IMR-90 (cell line): ENCODE results near the gene CNOT6.

Source experiments
- BHLHE40 ChIP-seq: fragments of 150-350 bp; IDR thresholded peaks from 2 replicates; pipeline ENCODE4 v1.6.1; 2016; ENCODE audit warnings: mild to moderate bottlenecking, low read depth, low read length
- CHD1 ChIP-seq: IDR thresholded peaks from 2 replicates; pipeline ENCODE4 v1.6.1; 2012; ENCODE audit warnings: low read depth, low read length, improper control_type of control experiment
- FOS ChIP-seq: fragments of 150-350 bp; IDR thresholded peaks from 2 replicates; pipeline ENCODE4 v1.6.1; 2016; ENCODE audit warnings: low read depth, low read length
- MAFK ChIP-seq: IDR thresholded peaks from 2 replicates; pipeline ENCODE4 v1.6.1; 2012; ENCODE audit warnings: low read depth, low read length, improper control_type of control experiment
- MAZ ChIP-seq: IDR thresholded peaks from 2 replicates; pipeline ENCODE4 v1.6.1; 2012; ENCODE audit warnings: low read depth, mild to moderate bottlenecking, low read length, improper control_type of control experiment, moderate library complexity, borderline replicate concordance
- POLR2A ChIP-seq: IDR thresholded peaks from 2 replicates; pipeline ENCODE4 v1.6.1; 2012; ENCODE audit warnings: mild to moderate bottlenecking, low read depth, low read length
- RAD21 ChIP-seq: IDR thresholded peaks from 2 replicates; pipeline ENCODE4 v1.6.1; 2012; ENCODE audit warnings: low read length, improper control_type of control experiment
- SMC3 ChIP-seq: fragments of 150-350 bp; IDR thresholded peaks from 2 replicates; pipeline ENCODE4 v1.6.1; 2016; ENCODE audit warnings: low read depth, mild to moderate bottlenecking, antibody characterized with exemption, low read length, moderate library complexity
- TF ChIP-seq, protein P1 (sequence below): conservative IDR thresholded peaks from 2 replicates; pipeline ENCODE4 v1.5.1; 2012; ENCODE audit warnings: mild to moderate bottlenecking, low read depth, low read length, improper control_type of control experiment
- TF ChIP-seq, protein P2 (sequence below): fragments of 150-350 bp; IDR thresholded peaks from 2 replicates; pipeline ENCODE4 v1.6.1; 2017; ENCODE audit warnings: mild to moderate bottlenecking, antibody characterized with exemption, low read length, low read depth

DNA sequence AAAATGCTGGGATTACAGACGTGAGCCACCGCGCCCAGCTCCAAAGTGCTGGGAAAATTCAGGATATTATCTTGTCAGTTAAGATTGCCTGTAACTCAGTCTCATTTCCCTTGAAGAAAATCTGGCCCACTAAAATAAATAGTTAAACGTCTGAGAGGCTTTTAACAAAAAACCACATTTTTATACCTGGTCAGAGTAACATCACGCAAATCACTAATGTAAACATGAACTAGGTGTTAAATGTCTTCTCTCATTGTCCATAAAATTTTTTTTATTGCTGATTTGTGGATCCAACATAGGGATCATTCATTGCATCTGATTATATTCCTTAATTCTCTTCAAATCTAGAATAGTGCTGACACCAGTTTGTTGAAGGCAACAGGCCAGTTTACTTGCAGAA lies 22.3 kb downstream of the CNOT6 start:
- TF ChIP-seq, protein P1, sequence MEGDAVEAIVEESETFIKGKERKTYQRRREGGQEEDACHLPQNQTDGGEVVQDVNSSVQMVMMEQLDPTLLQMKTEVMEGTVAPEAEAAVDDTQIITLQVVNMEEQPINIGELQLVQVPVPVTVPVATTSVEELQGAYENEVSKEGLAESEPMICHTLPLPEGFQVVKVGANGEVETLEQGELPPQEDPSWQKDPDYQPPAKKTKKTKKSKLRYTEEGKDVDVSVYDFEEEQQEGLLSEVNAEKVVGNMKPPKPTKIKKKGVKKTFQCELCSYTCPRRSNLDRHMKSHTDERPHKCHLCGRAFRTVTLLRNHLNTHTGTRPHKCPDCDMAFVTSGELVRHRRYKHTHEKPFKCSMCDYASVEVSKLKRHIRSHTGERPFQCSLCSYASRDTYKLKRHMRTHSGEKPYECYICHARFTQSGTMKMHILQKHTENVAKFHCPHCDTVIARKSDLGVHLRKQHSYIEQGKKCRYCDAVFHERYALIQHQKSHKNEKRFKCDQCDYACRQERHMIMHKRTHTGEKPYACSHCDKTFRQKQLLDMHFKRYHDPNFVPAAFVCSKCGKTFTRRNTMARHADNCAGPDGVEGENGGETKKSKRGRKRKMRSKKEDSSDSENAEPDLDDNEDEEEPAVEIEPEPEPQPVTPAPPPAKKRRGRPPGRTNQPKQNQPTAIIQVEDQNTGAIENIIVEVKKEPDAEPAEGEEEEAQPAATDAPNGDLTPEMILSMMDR, result no peak
- no peak for TF ChIP-seq POLR2A
- no peak for TF ChIP-seq FOS
- TF ChIP-seq RAD21, result no peak
- no peak for TF ChIP-seq BHLHE40
- TF ChIP-seq CHD1, result no peak
- TF ChIP-seq SMC3, result no peak
- TF ChIP-seq, protein P2, sequence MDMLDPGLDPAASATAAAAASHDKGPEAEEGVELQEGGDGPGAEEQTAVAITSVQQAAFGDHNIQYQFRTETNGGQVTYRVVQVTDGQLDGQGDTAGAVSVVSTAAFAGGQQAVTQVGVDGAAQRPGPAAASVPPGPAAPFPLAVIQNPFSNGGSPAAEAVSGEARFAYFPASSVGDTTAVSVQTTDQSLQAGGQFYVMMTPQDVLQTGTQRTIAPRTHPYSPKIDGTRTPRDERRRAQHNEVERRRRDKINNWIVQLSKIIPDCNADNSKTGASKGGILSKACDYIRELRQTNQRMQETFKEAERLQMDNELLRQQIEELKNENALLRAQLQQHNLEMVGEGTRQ, result no peak
- no peak for TF ChIP-seq MAFK
- TF ChIP-seq MAZ, result no peak
